ENCODE measurements around the gene TNK2. TPM values are rescaled to one million over a fixed set of nuclear protein-coding genes. Genes with fewer than 3 reads are reported as not detected.
"Not testable (repeated sequence)": the region's sequence is repeated elsewhere in the genome, so short reads cannot be mapped to it uniquely, and the experiment has no call there.

The TNK2 gene
- total RNA-seq, 2 donors from 2014 or later: 47.6 to 50.4 TPM

DNA sequence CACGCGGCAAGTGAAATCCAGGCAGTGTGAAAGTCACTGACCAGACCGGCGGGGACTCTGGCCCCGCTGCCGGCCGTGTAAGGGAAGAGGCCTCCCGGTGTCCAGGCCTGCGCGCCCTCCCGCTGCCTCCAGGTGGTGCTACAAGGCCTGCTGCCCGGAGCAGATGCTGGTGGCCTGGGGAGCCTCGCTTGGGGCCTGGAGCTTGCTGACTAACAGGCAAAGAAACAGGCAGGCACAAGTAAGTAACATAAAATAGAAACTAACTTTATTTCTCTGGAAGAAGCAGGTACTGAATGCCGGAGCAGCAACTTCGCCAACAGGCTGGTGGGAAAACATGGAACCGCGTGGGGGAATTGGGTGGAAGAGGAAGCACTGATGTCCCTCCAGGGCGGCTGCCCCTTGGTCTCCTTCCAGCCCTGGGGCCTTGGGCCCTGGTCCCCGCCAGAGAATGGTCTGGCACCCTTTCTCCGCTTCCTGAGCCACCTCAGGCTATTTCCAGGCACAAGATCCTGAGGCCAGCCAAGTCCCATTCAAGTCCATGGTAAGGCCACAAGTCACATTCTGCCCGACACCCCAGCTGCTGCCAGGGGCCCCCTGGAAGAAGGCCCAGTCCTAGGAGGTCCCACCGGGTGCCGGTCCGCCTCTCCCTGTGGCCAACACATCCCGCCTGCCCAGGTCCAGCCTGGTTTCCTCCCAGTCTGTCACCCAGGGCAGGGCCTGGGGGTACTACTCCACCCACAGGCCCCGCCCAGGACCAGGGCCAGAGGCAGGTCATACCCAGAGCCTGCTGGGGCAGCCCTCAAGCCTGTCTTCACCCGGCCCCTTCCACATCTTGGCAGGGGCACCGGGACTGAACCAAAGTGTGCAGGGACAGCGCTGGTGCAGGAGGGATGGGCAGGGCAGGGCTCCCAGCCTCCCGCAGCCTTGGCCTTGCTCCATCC, 45.0 kb downstream of the TNK2 start:
- intact Hi-C loops (cut with DNase I): loop anchor here (1.0 to 5.0 kb wide), 3 partner anchors 31 to 49 kb away; no protein-coding TSS in a partner anchor
- peak; percentile 94 for ATAC-seq
- peak; percentile 93 for DNase-seq

- not testable (repeated sequence) for DNase-seq, ATAC-seq
- intact Hi-C loops (cut with DNase I): loop anchor here in 1 of 2 donors (5.0 kb wide), 2 partner anchors 35 to 50 kb away; no protein-coding TSS in a partner anchor
Measured at GRCh38 chr3:195862318-195862717, 46.0 kb downstream of the TNK2 start.

DNA sequence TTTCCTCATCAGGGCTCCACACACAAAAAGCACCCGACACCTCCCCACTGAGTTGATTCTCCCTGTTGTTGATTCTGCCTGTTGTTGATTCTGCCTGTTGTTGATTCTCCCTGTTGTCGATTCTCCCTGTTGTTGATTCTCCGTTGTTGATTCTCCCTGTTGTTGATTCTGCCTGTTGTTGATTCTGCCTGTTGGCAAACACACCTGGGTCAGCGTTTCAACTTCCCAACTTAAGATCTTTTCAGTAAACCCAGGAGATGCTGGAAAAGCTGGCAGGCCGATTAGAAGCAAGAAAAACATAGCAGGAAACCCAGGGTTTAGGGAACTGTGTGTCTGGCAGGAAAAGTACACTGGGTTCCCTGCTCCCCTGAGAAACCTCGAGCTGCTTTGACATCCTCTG, 47.9 kb downstream of the TNK2 start:
- intact Hi-C loops (cut with DNase I): loop anchor here in 1 of 2 donors (5.0 kb wide), 2 partner anchors 37 to 52 kb away; no protein-coding TSS in a partner anchor
- DNase-seq (no peak), ATAC-seq (no peak)

DNA sequence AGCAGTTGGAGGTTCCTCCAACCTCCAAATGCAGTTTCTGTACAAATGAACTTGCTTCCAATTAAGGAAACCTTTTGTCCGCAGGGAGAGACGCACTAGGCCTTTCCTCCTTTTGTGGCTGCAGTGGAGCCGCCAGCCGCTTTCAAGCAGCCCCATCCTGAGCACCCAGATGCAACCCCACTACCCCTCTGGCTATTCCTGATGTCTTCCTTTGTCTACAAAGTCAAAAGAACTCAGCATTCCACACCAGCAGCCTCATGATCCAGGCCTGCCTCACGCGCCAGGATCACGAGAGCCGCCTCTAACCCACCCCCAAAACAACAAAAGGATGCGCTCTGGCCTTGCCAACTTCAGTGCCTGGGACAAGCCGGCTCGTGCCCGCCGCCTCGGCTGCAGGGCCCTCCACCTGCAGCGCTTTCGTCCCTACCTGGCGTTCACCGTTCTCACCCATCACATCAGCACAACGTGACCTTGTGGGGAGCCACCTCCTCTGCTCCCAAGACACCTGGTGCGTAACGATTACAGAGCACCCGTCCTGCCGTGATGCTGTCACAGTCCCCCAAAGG, 48.4 kb downstream of the TNK2 start:
- ATAC-seq: no peak
- intact Hi-C loops (cut with DNase I): loop anchor here (1.0 to 5.0 kb wide), 4 partner anchors 34 to 55 kb away; no protein-coding TSS in a partner anchor
- DNase-seq: no peak

DNA sequence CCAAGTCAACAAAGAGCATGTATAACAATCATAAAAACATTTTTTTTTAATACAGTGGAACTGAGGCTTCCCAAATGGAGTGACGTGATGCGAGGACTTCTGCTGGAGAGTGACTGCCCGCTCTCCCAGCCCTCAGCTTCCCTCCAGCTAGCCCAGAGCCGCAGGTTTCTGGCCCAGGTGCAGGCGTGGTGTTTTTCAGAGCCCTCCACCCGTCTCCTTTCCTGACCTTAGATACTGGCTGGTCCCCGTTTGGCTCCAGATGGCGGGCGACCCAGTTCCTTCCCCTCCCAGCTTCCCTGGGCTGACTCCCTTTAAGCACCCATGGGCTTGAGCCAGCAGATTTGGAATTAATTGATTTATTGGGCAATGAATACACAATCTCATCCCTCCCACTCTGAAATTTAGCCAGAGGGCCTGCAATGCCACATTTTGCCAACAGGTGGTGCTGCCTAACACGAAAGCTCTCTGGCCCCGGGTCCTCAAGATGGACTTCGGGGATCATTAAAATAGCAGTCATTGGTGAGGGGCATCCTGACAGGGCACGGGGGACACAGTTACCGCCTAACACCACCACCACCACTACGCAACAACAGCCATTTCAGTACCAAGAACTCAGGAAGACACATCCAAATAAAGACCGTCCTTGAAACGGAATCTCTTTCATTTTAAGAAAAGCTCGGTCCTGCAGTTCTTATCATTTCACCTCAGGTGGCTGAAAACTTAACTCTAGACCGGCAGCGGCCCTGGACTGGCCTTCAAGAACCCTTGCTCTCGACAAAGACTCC, 49.1 kb downstream of the TNK2 start:
- intact Hi-C loops (cut with DNase I): loop anchor here in 1 of 2 donors (1.0 to 2.0 kb wide), 2 partner anchors 35 to 56 kb away; no protein-coding TSS in a partner anchor
- DNase-seq (peak; percentile 67), ATAC-seq (peak in 1 of 2 donors; percentile 21)

DNA sequence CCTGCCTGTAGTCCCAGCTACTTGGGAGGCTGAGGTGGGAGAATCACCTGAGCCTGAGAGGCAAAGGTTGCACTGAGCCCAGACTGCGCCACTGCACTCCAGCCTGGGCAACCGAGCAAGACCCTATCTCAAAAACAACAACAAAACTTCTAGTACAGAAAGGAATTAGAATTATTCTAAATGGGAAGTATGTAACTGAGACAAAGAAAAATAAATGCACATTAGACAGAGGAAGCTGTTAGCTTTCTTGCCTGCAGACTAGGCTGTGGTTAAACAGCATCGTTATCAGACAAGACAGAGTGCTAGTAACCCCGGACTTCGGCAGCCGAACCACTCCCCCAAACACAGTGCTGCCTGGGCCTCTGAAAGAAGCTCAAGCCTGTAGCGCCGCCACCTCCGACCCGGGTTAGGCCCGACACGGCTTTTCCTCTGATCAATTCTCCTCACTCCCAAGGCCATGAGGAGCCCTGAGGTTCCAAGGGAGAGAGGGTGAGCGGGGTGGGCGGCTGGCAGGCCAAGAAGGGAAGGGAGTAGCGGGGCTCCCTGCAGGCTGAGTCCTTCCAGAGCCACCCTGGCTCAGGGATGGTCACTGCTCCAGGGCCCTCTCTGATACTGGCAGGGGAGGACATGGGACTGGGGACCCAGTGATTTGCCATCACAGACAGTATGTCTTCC, 51.8 kb downstream of the TNK2 start:
- intact Hi-C loops (cut with DNase I): no loop called here
- DNase-seq: no peak
- no peak for ATAC-seq

DNA sequence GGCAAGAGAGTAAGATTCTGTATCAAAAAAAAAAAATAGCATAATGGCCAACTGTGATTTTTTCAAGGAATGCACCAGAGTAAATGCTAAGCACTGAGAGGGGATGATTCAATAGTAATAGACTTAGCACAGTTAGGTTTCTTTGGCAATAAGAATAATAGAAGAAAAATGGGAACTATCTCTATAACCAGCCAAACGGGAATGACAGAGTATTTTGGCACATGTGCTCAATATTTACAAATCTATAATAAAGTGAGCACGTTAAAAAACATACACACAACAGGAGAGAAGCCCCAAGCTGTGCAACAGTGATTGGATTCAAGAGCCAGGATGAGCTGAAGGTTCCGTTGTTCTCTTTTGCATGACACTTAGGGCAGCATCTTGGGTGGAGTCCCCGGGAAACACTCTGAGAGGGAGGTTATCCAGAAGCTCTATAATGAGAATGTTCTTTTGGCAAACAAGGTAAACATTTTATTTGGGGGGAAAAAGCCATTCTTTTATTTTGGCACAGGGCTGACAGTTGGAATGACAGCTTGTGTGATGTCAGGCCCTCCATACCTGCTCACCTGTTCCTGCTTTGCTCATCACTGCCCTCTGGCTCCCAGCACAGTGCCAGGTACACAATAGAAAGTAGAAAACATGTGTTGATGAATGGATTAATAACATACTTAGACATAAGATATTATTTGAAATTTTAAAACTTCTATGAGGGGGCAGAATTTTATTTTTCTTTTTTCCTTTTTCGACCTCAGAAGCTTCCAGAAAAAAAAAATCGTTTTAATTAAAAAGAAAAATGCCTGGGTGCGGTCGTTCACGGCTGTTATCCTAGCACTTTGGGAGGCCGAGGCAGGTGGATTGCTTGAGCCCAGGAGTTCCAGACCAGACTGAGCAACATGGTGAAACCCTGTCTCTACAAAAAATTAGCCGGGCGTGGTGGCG, 52.6 kb downstream of the TNK2 start:
- ATAC-seq: no peak
- no peak for DNase-seq
- intact Hi-C loops (cut with DNase I): no loop called here

DNA sequence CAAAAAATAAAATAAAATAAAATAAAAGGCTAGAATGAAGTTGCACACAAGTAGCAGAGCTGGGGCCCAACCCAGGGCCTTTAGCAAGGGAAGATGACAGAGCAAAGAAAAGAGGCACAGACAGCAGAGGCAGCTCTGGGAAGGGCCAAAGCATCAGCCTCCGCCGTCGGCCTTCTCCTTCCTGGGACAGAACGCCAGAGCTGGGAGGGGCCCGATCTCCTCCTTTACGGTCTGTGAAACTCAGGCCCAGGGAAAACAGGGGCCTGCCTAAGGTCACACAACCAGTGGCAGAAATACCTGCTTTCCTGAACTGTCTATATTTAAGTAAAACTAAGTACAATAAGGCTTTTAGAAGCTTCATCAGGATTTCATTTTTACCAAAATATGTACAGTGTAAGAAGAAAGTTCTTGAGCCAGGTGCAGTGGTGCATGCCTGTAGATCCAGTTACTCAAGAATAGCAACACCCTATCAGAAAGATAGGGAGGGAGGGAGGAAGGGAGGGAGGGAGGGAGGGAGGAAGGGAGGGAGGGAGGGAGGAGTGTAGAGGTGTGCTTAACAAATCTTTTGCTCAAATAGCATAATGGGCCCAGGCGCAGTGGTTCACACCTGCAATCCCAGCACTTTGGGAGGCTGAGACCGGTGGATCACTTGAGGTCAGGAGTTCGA, 53.6 kb downstream of the TNK2 start:
- intact Hi-C loops (cut with DNase I): no loop called here
- DNase-seq: no peak
- ATAC-seq: no peak

DNA sequence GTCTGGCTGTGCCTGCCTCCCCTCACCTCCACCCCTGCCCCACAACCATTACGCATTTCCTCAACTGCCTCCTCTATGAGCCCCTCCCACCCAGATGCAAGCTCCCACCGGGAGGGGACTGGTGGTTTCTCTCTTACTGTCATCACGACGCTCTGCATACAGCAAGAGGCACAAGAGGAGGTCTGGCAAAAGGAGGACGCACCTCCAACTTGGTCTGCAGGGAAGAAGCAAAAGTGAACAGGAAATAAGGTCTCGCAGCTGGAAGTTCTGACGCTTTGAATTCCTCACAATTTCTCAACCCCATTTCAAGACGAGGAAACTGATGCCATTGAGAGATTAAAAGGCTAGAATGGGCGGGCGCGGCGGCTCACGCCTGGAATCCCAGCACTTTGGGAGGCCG, 54.4 kb downstream of the TNK2 start:
- DNase-seq (no peak), ATAC-seq (no peak)
- intact Hi-C loops (cut with DNase I): no loop called here

GRCh38 chr3:195853036-195853435, 55.3 kb downstream of the TNK2 start:
- DNase-seq (no peak), ATAC-seq (no peak)
- intact Hi-C loops (cut with DNase I): no loop called here

DNA sequence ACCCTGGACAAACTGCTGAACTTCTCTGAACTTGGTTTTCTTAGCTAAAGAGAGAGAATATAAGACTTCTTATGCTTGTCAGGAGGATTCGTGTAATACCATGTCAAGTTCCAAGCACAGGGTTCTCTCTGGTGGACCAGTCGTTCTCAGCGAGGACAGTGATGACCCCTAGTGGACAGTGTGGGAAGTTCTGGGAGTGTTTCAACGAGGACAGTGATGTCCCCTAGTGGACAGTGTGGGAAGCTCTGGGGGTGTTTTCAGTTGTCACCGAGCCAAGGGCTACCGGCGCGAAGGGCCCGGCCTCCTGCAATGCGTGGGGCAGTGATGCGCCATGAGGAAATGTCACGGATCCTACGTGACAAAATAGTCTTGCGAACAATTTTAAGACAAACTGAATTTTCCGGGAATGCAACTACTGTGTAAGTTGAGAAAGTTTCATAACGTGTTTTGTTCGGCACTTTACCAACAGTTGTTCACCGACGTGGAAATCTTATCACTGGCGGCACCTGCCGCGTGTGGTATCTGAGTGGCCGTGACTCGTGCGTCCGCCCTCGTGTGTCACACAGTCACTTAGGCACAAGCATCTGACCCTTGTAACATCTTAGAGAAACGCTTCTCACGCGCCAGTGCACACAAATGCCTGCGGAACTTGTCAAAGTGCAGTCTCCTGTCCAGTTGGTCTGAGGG, 57.4 kb downstream of the TNK2 start:
- peak; percentile 86 for DNase-seq
- ATAC-seq: peak; percentile 90 to 92
- intact Hi-C loops (cut with DNase I): loop anchor here in 1 of 2 donors (2.0 kb wide), 1 partner anchor 292 kb away; no protein-coding TSS in a partner anchor

DNA sequence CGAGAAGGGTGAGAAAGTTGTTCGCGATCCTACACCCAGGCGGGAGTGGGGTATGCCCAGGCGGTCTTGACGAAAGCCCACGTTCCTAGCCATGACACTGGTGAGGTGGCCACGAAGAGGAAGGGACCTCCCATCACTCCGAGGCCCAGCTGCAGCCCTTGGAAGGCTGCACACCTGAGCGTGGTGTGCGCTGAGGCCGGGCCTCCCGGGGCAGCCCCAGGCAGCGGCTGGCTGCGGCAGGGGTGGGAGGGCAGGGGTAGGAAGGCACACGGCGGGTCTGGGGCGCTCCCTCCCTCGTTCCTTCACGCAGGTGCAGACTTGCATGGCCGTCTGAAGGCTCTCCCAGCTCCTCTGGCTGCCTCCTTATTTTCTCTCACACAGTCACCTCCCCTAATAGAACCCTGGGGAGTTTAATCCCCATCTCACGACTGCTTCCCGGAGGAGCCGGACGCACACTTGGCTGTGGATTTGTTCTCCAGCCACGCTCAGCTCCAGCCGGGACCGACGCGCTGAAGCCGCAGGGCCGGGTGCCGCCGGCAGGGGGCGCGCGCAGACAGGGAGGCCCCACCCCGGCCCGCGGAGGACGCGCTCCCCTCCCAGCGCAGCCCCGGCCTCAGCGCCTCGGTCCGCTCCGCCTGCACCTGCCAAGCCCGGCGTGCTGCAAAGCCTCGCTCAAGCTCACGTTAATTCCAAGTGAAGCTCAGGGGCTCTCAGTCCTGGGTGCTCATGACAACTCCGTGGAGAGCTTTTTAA, 58.9 kb downstream of the TNK2 start:
- DNase-seq (no peak), ATAC-seq (no peak)
- intact Hi-C loops (cut with DNase I): loop anchor here in 1 of 2 donors (2.0 kb wide), 1 partner anchor 291 kb away; no protein-coding TSS in a partner anchor

DNA sequence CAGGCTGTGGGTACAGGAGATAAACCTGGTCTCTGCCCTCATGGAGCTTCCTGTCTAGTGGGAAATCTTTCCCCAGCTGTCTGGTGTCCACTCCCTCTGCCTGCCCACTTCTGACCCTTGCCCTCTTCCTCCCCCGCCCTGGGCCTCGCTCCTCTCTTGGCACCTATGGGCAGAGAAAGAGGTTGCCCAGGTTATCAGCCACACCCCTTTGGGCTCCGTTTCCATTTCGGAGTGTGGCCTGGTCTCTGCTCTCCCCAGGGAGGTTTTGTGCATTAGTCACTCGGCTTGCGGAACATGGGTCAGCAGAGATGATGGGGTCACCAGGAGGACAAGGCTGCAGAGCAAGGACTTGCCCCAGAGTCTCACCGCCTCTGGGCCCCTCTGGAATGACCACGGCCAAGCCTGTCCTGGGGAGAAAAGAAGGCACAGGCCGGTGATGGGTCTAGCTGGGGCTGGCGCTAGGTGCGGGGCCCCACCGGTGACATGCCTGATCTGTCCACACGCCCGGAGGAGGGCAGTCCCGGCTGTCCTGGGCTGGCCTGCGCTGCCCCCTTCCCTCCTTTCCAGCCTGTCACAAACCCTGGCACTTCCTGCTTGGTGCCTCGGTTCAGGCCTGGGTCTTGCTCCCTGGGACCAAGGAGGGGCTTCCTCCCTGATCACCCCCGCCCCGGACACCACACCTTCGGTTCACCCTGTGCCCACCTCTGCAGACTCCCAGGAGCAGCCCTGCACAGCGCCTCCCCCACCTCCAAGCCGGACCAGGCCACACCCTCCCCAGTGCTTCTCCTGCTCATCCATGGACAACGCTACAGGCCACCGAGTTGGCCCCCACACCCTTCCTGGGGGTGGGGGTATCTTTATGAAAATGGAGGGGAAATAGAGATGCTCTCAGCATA, 61.0 kb downstream of the TNK2 start:
- ATAC-seq (peak in 1 of 2 donors; percentile 31), DNase-seq (no peak)
- intact Hi-C loops (cut with DNase I): no loop called here

DNA sequence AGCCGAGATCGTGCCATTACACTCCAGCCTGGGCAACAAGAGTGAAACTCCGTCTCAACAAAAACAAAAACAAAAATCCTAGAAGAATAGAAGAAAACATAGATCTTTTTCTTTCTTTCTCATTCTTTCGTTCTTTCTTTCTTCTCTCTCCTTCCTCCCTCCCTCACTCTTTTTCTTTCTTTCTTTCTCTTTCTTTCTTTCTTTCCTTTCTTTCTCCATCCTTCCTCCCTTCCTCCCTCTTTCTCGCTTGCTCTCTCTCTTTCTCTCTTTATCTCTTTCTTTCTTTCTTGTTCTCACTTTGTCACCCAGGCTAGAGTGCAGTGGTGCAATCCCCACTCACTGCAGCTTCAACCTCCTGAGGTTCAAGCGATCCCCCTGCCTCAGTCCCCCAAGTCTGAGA, 62.9 kb downstream of the TNK2 start:
- DNase-seq (no peak), ATAC-seq (no peak)
- intact Hi-C loops (cut with DNase I): no loop called here

DNA sequence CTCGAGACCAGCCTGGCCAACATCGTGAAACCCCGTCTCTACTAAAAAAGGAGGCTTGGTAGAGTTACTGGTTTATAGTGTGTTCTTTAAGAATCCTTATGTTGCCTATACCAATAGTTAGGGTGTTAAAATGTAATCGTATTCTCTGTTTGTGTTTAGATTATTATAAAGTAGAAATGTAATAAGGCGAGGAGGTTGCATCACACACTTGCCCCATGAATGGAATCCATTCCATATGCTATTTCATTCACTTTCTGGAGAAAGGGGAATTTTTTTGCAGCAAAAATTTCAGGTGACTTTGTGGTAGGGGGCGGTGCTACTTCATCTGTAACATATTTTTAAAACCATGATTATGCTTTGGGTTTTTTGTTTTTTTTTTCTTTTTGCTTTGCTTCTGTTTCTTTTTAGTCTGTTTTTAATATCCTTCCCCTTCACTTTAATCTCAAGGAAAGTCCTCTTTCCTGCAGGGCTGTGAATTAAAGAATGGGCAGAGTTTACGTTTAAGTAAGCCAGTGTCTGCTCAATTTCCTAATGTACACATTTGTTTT, 63.6 kb downstream of the TNK2 start:
- ATAC-seq (no peak), DNase-seq (no peak)
- intact Hi-C loops (cut with DNase I): no loop called here
